Effector CD8-positive, alpha-beta T cell (primary cell): ENCODE results near the gene COL13A1.

Source experiments
- DNase-seq: peaks from one replicate; lab custom pipeline; 2025; lab: John Stamatoyannopoulos, UW

Gene COL13A1

DNA sequence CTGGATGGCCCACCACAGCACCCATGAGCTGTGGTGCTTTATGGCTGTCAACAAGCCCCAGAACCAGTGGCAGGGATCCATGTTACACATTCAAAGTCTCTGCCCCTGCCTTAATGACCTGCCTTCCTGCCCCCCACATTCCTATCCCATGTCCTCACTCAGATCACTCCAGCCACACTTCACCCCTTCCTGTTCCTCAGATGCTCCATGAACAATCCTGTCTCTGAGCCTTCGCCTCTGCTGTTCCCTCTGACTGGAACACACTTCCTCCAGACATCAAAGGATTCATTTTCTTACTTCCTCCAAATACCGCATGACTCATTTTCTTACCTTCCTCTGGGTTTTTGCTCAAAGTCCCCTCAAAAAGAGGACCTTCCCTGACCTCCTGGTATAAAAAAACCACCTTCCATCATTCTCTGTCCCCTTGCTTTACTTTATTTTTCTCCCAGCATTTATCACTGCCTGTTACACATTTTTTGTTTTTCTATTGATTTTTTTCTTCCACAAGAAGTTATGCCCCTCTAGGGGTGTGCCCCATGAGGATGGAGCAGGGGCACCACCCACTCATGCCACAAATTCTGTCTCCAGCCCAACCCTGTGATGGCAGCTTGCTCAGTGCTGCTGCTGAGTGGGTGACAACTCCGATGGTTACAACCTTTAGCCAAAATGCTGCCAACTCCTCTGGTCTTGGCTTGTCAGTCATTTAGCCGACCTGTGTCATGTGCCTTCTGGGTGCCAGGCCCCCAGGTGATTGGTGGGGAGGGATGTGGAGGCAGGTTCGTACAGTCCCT lies 18.2 kb downstream of the COL13A1 start:
- no peak for DNase-seq

DNA sequence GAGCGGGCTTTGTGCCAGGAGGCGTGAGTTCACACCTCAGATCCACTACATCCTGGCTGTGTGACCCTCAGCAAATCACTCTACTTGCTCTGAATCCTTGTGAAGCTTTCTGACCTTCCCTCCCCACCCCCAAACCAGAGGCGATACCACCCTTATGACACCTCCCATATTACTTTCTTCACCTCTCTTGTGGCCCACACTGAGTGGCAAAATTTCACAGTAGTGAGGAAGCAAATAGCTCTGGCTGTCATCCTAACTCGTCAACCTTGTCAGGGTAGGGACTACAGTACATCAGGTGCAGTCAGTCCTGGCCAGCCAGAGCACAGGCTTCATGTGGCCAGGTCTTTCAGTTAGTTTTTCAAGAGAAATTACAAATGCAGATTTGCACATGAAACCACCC lies 19.1 kb downstream of the COL13A1 start:
- DNase-seq, result no peak

DNA sequence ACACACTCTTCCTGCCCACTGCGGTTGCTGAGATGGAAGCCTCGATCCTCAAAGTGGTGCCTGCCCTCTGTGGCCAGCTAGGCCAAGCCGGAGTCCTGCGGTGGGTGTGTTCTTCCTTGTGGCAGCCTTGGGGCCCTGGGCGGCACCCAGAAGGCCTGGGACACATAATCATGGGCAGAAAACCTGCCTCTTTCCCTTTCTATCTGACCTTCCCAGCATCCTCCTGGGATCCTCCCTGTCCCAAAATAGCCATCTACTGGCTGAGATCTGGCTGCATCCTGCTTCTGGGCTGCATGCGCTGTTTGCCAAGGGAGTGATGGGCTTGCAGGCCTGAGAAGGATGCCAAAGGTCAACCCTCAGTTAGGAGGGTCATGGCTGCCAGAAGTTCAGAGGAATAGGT lies 23.9 kb downstream of the COL13A1 start:
- DNase-seq, result no peak

DNA sequence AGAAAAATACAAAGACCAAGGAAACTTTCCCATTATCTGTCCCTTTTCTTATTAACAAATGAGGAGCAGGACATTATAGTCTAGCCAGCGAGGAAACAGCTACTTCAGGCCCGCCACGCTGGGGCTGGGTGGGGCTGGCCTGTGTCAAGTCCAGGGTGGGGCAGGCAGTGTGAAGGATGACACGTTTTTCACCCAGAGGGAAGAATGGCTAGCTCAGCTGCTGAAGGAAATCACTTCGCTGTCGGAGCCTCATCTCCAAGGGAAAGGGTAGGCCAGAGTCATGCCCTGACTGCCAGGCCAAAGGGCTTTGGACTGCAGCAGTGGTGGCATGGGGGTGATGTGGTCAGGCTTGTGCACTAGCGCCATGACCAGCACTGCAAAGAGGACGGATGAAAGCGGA lies 24.4 kb downstream of the COL13A1 start:
- DNase-seq, result no peak

DNA sequence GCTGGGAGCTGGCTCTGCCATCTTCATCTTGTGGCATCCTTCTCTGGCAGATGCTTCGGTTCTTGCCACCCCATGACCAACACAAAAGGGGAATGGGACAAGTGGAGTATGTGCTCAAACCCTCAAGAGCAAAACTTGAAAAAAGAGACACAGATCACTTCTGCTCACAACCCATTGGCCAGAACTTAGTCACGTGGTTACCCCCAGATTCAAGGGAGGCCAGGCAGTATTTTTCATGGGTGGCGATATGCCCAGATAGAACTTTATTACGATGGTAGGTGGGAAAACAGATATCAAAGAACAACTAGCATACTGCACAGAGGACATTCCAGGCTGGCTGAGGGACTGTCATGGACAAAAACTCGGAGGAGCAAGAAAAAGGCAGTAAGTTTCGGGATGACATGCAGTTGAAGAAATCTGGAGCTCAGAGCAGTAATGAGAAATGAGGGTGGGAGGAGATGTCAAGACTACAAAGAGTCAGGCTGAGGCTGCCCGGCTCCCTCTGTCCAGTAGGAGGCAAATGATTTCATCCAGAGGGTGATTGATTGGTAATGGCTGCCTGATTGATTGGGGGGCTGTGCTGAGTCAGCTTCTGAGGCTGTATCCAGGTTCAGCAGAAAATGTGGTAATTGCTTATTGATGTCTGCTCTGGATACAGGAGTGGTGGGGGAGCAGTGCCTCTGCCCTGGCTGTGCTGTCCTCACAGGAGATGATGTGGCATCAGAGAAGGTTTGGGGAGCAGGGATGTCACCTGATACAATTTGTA lies 25.3 kb downstream of the COL13A1 start:
- DNase-seq, result no peak

DNA sequence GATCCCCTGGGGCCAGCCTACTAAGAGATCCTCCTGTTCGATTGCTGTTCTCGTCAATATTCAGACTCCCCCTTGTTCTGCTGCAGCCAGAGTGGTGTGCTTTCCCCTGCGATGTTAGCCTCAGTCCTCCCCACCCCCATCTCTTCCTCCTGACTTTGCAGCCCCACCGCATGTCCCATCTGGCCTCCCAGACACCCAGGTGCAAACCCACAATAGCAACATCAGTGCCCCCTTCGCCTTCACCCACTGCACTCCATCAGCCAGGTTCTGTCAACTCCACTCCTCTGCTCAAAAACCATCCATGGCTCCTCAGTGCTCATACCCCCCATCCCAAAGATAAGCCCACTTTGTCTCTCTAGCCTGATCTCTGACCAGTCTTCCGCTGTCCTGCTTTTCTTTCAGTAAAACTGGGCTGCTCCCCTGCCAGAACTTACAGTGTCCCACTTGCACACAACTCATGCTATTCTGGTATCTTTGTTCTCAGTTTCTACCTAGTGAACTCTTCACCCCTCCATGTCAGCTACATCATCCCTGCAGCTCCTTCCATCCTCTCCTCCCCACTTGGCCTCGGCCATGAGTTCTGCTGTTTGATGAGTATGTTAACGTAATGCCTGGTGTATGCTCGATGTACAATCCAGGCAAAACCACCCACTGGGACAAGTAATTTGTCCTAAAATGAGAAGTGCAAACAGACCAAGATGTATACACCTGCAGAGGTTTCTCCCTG lies 26.6 kb downstream of the COL13A1 start:
- no peak for DNase-seq

DNA sequence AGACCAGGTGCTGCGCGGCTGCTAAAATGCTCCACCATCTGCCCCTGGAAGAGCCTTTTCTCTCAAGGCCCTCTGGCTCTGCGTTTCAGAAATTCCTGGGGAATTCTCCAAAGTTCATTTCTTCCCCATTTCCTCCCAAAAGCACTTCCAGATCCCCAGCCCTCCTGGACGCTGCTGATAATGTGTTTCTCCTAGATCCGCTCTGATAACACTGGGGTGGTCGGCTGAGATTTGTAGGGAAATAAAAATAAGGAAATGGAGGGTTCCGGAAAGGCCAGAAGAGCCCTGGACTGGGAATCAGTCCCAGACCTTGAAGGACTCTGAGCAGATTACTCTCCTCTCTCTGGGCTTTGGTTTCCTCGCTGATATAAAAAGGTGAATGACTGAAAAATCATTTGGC lies 28.1 kb downstream of the COL13A1 start:
- no peak for DNase-seq

DNA sequence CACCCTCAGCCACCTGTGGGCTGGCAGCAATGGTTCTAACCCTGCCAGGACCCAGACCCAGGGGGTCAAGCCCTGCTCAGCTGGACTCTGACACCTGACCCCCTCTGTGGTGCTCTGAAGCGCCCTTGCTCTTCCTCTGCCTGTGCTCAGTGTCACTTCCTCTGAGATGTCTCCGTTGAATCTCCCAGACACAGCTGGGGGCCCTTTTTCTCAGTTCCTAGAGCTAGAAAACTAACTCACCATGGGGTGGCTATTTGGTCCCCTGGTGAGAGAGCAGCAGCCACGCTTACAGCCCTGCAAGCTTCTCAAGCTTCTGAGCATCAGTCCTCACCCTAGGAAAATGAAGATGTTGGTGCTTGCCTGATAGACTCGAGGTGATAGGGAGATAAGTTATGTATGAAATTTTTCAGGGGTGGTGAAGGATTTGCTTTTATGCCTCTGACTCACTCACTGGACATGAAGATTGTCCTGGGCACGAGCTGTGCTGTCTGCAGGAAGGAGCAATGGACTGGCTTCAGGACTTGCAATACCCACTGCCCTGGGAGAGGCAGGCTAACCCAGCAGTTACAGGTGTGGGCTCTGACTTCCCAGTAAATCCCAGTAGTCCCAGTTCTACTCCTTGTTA lies 29.6 kb downstream of the COL13A1 start:
- no peak for DNase-seq

DNA sequence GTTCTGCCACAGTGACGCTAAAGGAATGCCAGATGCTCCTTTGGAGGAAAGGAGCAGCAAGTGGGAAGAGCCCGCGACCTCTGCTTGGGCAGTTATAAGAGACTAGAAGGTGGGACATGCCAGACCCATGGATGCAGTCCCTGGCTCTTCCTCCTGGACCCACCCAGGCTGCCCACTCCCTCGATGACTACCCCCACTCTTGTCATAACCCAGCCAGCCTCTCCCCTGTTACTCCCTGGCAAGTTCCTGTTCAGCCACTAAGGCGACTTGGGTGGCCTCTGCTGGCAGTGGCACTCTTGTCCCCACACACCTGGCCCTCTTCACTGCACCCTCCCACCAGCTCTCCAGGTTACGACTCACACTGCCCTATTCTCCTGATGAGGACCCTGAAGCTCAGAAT lies 33.5 kb downstream of the COL13A1 start:
- DNase-seq, result no peak

DNA sequence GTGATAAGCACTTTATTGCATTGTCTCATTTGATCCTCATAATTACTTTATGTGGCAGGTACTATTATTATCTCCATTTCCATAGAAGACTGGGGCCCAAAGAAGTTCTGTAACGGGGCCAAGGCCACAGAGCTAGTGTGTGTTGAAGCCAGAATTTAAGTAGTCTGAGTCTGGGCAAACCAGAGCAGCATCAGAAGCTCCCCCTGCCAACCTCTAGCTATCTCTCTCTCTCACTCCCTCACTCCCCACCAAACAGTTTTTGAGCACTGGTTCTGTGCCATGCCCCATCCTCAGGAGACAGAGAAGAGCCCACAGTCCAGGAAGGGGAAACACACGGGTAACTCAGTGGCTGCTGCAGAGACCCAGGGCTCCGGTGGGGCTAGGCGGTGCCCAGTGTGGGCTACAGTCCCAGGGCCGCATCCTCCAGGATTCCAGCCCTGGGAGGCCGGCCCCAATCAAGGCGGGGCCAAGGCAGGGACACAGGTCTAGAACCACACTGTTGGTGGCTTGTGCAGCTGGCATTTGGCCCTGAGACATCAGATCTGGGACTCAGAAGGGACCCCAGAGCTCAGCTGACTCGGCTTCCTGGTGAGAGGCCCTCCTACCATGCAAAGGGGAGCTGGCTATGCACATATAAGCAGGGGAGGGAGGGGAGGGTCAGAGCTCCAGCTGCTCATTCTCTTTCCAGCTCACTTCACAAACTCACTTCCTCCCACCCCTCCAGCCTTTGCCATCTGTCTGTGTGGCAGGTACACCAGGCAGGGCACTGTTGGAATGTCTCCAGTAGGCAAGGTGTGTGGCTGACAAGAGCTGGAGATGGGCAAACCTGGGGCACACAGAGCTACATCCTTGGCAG lies 34.4 kb downstream of the COL13A1 start:
- no peak for DNase-seq

DNA sequence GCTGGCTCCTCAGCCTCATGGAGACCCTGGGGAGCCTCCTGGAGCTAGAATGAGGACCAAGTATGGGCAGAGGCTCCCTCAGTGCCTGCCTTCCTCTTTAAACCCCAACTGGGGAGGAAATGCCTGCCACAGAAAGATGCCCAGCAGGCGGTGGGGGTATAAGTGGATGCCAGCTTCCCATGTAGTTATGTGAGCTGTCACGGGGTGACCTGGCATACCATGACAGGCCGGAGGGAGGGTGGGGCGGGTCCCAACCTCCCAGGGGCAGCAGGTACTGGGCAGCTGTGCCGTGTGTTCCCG lies 35.0 kb downstream of the COL13A1 start:
- no peak for DNase-seq

DNA sequence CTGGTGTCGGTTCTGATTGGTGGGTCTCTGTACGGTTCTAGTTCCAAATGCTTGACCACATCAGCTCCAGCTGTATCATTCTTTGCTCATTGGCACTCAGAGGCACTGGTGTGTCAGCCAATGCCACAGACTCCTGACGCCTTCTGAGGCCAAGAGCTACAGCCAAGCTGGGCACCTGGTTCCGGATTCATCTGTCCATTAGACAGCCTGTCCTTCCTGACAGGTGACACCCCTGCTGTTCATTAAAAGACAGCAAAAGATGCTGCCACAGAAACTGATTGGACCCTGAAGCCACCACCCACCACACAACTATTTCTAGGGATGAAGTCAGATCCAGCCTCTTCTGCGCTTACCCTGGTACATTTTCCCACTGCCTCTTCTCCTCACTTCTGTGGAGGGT lies 35.6 kb downstream of the COL13A1 start:
- DNase-seq, result no peak

DNA sequence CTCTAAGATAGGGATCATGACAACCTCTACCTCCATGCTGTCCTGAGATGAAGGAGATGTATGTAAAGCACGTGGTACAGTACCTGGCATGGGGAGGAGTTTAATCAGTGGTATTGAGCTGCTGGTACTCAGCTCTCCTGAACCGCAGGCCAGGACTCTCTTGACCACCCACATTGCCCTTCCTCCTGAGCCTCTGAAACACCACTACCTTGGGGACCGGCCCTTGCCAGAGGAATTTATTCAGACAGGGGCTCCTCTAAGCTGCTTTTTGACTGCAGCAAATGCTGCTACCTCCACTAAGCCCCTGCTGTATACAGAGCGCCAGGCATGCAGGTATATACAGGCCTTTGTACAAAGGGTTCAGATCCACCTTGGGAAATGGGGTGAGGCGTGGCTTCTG lies 36.7 kb downstream of the COL13A1 start:
- DNase-seq, result no peak

DNA sequence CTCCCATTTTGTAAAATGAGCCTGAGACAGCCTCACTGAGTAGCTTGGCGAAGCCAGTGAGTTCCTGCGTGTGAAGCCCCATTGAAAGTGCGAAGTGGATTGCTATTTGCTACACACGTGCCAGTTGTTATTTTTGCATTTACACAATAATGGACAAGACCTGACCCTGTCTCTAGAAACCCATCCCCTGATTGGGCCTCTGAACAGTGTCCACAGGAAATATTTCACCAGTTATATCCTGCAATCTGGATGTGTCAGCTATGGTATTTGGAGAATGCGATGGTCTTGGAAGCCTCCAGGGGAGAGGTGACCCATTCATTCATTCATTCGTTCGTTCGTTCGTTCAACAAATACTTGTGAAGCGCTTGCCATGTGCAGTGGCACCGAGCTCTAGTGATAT lies 37.1 kb downstream of the COL13A1 start:
- DNase-seq, result no peak

DNA sequence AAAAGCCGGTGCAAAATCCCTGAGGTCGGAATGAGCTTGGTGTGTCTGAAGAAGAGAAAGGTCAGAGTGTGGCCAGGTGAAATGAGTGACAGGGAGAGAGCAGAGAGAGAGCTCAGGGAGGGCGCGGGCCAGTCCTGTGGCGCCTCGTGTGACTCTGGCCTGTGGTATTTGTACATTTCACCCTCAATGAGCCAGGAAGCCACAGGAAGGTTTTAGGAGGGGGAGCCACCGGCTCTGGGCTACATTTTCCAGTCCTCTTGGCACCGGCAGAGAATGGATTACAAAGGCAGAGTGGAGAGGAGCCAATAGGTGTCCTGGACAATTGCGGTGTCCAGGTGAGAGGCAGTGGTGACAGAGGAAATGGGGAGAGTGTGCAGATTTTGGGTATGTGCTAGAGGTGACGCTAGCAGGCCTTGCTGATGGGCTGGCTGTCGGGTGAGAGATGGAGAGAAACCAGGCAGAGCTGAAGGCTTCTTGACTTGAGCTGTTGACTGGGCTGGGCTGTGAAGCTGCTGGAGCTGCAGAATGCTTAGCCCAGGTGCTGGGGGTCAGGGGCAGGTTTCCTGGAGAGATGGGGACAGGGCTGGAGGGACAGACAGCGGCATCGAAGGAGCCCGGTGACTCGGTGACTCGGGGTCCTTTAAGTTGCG lies 38.1 kb downstream of the COL13A1 start:
- no peak for DNase-seq

DNA sequence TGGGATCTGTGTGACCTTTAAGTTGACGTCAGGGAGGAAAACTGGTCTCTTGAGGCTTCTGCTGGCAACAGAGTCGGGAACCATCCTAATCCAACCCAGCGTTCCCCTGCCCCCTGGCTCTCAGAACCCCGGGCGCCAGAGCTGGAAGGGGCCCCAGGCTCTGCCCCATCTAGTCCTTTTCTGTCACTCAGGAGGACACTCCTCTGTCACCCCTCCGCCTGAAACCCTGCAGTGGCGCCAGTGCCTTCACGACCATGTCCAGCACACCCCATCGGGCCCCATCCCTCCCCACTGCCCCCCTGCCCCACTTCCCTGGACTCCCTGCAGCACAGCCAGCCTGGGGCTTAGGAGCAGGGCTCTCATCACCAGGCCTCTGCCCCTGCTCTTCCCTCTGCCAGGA lies 39.1 kb downstream of the COL13A1 start:
- DNase-seq, result no peak

DNA sequence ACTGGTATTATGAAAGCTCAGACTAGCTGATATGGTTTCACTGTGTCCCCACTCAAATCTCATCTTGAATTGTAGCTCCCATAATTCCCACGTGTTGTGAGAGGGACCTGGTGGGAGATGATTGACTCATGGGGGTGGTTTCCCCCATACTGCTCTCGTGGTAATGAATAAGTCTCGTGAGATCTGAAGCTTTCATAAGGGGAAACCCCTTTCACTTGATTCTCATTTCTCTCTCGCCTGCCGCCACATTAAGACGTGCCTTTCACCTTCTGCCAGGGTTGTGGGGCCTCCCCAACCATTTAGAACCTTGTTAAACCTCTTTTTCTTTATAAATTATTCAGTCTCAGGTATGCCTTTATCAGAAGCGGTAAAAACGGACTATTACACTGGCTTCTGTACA lies 40.3 kb downstream of the COL13A1 start:
- no peak for DNase-seq

DNA sequence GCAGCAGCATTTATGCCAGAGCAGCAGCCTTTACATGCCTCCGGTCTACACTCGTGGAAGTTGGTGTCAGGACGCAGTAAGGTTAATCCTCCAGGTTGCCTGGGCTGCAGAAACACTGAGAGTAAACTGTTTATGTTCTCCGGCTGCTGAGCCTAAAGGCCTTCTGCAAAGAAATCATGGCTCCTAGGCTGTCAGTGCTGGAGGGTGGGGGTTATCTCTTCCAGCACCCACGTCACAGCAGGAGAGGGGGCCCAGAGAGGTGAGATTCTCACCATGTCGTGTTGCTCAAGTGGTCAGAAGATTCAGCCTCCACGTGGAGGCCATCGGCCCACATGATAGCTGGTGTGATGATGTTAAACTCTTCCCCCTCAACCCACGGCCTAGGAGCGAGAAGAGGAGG lies 41.2 kb downstream of the COL13A1 start:
- no peak for DNase-seq

DNA sequence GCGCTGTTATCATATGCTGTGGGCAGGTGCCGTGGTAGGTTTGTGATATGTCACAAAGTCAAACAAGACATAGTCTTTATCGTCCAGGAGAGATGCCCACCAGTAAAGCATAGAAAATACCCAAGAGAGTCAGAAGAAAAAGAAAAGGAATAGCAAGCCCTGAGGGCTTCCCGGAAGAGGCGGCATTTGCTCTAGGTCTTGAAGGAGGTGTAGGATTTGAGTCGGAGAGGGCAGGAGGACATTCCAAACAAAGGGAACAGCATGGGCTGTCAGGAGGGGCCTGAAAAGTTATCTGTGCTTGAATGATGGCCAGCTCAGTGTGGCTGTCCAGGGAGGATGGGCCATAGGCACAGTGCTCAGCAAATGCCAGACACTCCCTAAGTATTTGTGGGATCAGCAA lies 42.2 kb downstream of the COL13A1 start:
- no peak for DNase-seq

DNA sequence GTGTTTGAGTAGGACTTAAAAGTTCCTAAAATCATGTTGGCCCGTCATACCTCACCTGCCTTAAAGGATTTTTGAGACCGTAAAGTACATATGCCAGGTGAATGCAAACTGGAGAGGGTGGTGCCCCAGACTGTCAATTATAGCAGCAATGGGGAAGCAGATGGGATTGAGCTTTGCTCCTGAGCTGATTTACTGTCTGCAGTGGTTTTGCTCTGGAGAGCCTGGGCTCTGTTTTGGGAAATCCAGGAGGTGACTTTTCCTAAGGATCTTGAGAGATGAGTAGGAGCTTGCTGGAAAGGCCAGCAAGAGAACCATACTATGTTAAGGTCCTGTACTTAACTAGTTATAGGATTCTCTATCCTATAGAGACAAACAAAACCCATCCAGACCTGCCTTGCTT lies 43.0 kb downstream of the COL13A1 start:
- no peak for DNase-seq
